SK-N-SH (cell line): Measurements from ENCODE around the gene BNC2. TPM values are rescaled to one million over a fixed set of nuclear protein-coding genes. Genes with fewer than 3 reads are reported as not detected.

Source experiments
- CTCF ChIA-PET: fragments of 300-600, 350-600 bp; formaldehyde crosslinking; extraction: SDS; loops from one replicate; lab custom pipeline; 2021; lab: Yijun Ruan, JAX
- POLR2A ChIA-PET: fragments of 350-600 bp; sonication (Branson Sonifier 250); formaldehyde crosslinking; extraction: SDS; loops from one replicate; lab custom pipeline; 2020; ENCODE audit warnings: antibody characterized with exemption, inconsistent platforms; lab: Yijun Ruan, JAX
- DNase-seq: peaks from one replicate; pipeline ENCODE4 v3.0.0; 2012
- H2AFZ ChIP-seq: fragments of 200-600 bp; sonication (generic); 2 replicates; pipeline ENCODE4 v1.8.1; 2016; ENCODE audit warnings: antibody characterized with exemption, mild to moderate bottlenecking, low read depth
- H3F3A ChIP-seq: fragments of 200-600 bp; sonication (generic); replicated peaks from 2 replicates; pipeline ENCODE3; 2016; ENCODE audit warnings: antibody characterized with exemption, mild to moderate bottlenecking; ENCODE audit not compliant: insufficient read depth
- H3K27ac ChIP-seq, 2 experiments: fragments of 200-500 bp in 1 of 2; fragments of 200-600 bp in 1 of 2; sonication (Bioruptor generic) in 1 of 2; sonication (generic), shearing (Covaris generic) in 1 of 2; 2 replicates each; pipeline versions ENCODE4 v1.5.1 to v1.6.1; 2014 to 2016; ENCODE audit warnings: low read depth in 2 of 2, inconsistent platforms in 1 of 2, low read length in 1 of 2, mild to moderate bottlenecking in 1 of 2, mixed read lengths in 1 of 2
- H3K27me3 ChIP-seq: fragments of 200-600 bp; sonication (generic), shearing (Covaris generic); 2 replicates; pipeline ENCODE4 v1.6.1; 2016; ENCODE audit warnings: mixed run types; ENCODE audit not compliant: insufficient read depth
- H3K36me3 ChIP-seq, 2 experiments: fragments of 200-500 bp in 1 of 2; fragments of 200-600 bp in 1 of 2; sonication (Bioruptor generic) in 1 of 2; sonication (generic) in 1 of 2; replicated peaks in 1 of 2; 2 replicates each; pipeline versions ENCODE3 to v1.5.1; 2014 to 2016; ENCODE audit warnings: low read length in 1 of 2, mild to moderate bottlenecking in 1 of 2; ENCODE audit not compliant: insufficient read depth in 2 of 2, control insufficient read depth in 1 of 2
- H3K4me1 ChIP-seq, 2 experiments: fragments of 200-500 bp in 1 of 2; fragments of 200-600 bp in 1 of 2; sonication (Bioruptor generic) in 1 of 2; sonication (generic), shearing (Covaris generic) in 1 of 2; 2 replicates each; pipeline versions ENCODE4 v1.5.1 to v1.6.1; 2014 to 2016; ENCODE audit warnings: low read depth in 1 of 2, low read length in 1 of 2, mixed run types in 1 of 2; ENCODE audit not compliant: insufficient read depth in 2 of 2, control insufficient read depth in 1 of 2
- H3K4me2 ChIP-seq: fragments of 200-600 bp; sonication (generic), shearing (Covaris generic); 2 replicates; pipeline ENCODE4 v1.6.1; 2017; ENCODE audit warnings: mixed run types
- H3K4me3 ChIP-seq, 2 experiments: fragments of 200-500 bp in 1 of 2; fragments of 200-600 bp in 1 of 2; sonication (Bioruptor generic) in 1 of 2; sonication (generic), shearing (Covaris generic) in 1 of 2; 2 replicates each; pipeline versions ENCODE4 v1.5.1 to v1.8.1; 2014 to 2016; ENCODE audit warnings: low read depth in 2 of 2, inconsistent platforms in 1 of 2, low read length in 1 of 2, mild to moderate bottlenecking in 1 of 2, mixed read lengths in 1 of 2, moderate library complexity in 1 of 2
- H3K79me2 ChIP-seq: fragments of 200-600 bp; sonication (generic); 2 replicates; pipeline ENCODE4 v1.8.1; 2017; ENCODE audit warnings: mild to moderate bottlenecking; ENCODE audit not compliant: insufficient read depth
- H3K9ac ChIP-seq: fragments of 200-600 bp; sonication (generic); 2 replicates; pipeline ENCODE4 v1.6.1; 2017; ENCODE audit warnings: mixed run types
- H3K9me2 ChIP-seq: fragments of 200-600 bp; sonication (generic); 2 replicates; pipeline ENCODE4 v1.6.1; 2017; ENCODE audit warnings: mixed run types
- H3K9me3 ChIP-seq: fragments of 200-600 bp; sonication (generic); 2 replicates; pipeline ENCODE4 v1.6.1; 2017; ENCODE audit warnings: mixed run types, mild to moderate bottlenecking, moderate library complexity
- H4K20me1 ChIP-seq: fragments of 200-600 bp; sonication (generic); 2 replicates; pipeline ENCODE4 v1.6.1; 2017; ENCODE audit warnings: mild to moderate bottlenecking, mixed run types; ENCODE audit not compliant: insufficient read depth
- CHD2 ChIP-seq: fragments of 150-350 bp; IDR thresholded peaks from 2 replicates; pipeline ENCODE4 v1.6.1; 2018; ENCODE audit warnings: low read length; ENCODE audit not compliant: partially characterized antibody
- ELF1 ChIP-seq: IDR thresholded peaks from 2 replicates; pipeline ENCODE4 v1.4.0; 2012
- EP300 ChIP-seq, 2 experiments: IDR thresholded peaks; 2 replicates each; pipeline versions ENCODE4 v1.4.0 to v1.6.1; 2012; ENCODE audit warnings: borderline replicate concordance in 1 of 2, low read depth in 1 of 2, low read length in 1 of 2
- EZH2phosphoT487 ChIP-seq: fragments of 200-600 bp; sonication (generic); IDR thresholded peaks from 2 replicates; pipeline ENCODE4 v1.6.1; 2017; ENCODE audit warnings: low read depth, mixed run types, mild to moderate bottlenecking, antibody characterized with exemption, moderate library complexity, borderline replicate concordance
- FOXJ3 ChIP-seq: sonication (generic); formaldehyde crosslinking; IDR thresholded peaks from 2 replicates; pipeline ENCODE4 v1.5.1; 2020; ENCODE audit warnings: mild to moderate bottlenecking, missing genetic modification reagents
- GATA2 ChIP-seq: sonication (generic); formaldehyde crosslinking; IDR thresholded peaks from 2 replicates; pipeline ENCODE4 v1.5.0; 2020; ENCODE audit warnings: mild to moderate bottlenecking, missing genetic modification reagents
- IRF3 ChIP-seq: fragments of 150-350 bp; IDR thresholded peaks from 2 replicates; pipeline ENCODE4 v1.6.1; 2016; ENCODE audit warnings: mild to moderate bottlenecking, low read depth, low read length
- MXI1 ChIP-seq: IDR thresholded peaks from 2 replicates; pipeline ENCODE4 v1.6.1; 2012; ENCODE audit warnings: mild to moderate bottlenecking, low read depth, low read length, improper control_type of control experiment
- NFIC ChIP-seq: IDR thresholded peaks from 2 replicates; pipeline ENCODE4 v1.4.0; 2012; ENCODE audit warnings: borderline replicate concordance
- NRF1 ChIP-seq: IDR thresholded peaks from 2 replicates; pipeline ENCODE4 v1.6.1; 2012; ENCODE audit warnings: low read depth, mild to moderate bottlenecking, low read length
- PBX3 ChIP-seq: IDR thresholded peaks from 2 replicates; pipeline ENCODE4; 2012
- POLR2AphosphoS5 ChIP-seq: IDR thresholded peaks from 2 replicates; pipeline ENCODE4 v1.6.1; 2012; ENCODE audit warnings: low read depth, low read length
- RAD21 ChIP-seq: IDR thresholded peaks from 2 replicates; pipeline ENCODE4 v1.6.1; 2012; ENCODE audit warnings: mild to moderate bottlenecking, low read length
- RFX5 ChIP-seq: IDR thresholded peaks from 2 replicates; pipeline ENCODE4 v1.6.1; 2012; ENCODE audit warnings: mild to moderate bottlenecking, improper control_type of control experiment, low read length
- RXRA ChIP-seq: IDR thresholded peaks from 2 replicates; pipeline ENCODE4 v1.4.0; 2012; ENCODE audit warnings: low read depth, mild to moderate bottlenecking, borderline replicate concordance
- SMC3 ChIP-seq: IDR thresholded peaks from 2 replicates; pipeline ENCODE4 v1.6.1; 2012; ENCODE audit warnings: low read depth, low read length, improper control_type of control experiment
- TAF1 ChIP-seq: IDR thresholded peaks from 2 replicates; pipeline ENCODE4 v1.6.1; 2012; ENCODE audit warnings: low read depth, mild to moderate bottlenecking, low read length, moderate library complexity, borderline replicate concordance
- TEAD4 ChIP-seq: IDR thresholded peaks from 2 replicates; pipeline ENCODE4 v1.4.0; 2012; ENCODE audit warnings: mild to moderate bottlenecking, borderline replicate concordance; ENCODE audit not compliant: insufficient read depth
- YY1 ChIP-seq: IDR thresholded peaks from 2 replicates; pipeline ENCODE4 v1.4.0; 2012; ENCODE audit warnings: low read depth, mild to moderate bottlenecking
- ZBTB33 ChIP-seq: IDR thresholded peaks from 2 replicates; pipeline ENCODE4 v1.4.0; 2012; ENCODE audit warnings: low read depth, borderline replicate concordance
- WGBS: methylation state at CpG from one replicate; pipeline ENCODE4 v1.1.6; 2017; ENCODE audit warnings: low lambda C conversion rate; 5-methylcytosine and 5-hydroxymethylcytosine counted together
- polyA plus RNA-seq, 3 experiments: library from polyadenylated mRNA; depleted of rRNA; stranded (reverse); fragments of >200 nt; gene quantifications; 2 replicates each; pipeline ENCODE4 v1.2.3, GENCODE V29; 2012

BNC2 gene
- polyA plus RNA-seq, 1 of the 3 experiments (the other 2 are of a cell fraction) = 8.8 TPM

- POLR2A ChIA-PET = no interaction called here
- 77% methylated on average over 6 of the region's 6 CpGs for WGBS
- Histone ChIP-seq H3K4me1 (peaks cover 0 to 2% of the 10 kb centered on the region in 2 experiments; a peak in 2 of 4 replicates), H3F3A (peaks cover 18% of the 10 kb centered on the region), H2AFZ (no peak overlapping the region), H3K4me2 (no peak overlapping the region), H3K27me3 (no peaks in the 10 kb centered on the region), H3K27ac (no peak overlapping the region), H3K79me2 (peaks cover 22% of the 10 kb centered on the region), H3K36me3 (no peaks in the 10 kb centered on the region), H3K9me2 (no peaks in the 10 kb centered on the region), H4K20me1 (no peaks in the 10 kb centered on the region), H3K9me3 (no peaks in the 10 kb centered on the region), H3K4me3 (no peak overlapping the region), H3K9ac (no peak overlapping the region)
- CTCF ChIA-PET = interaction anchor here (1.5 kb wide), 1 partner anchor 11 kb away, joined by 3 read pairs; no protein-coding TSS in a partner anchor
- DNase-seq = no peak
- TF ChIP-seq RAD21 (no peak), FOXJ3 (CRISPR knock-in tag) (no peak), TEAD4 (no peak), TAF1 (no peak), NFIC (no peak), RXRA (no peak), POLR2AphosphoS5 (no peak), RFX5 (no peak), EZH2phosphoT487 (no peak), ZBTB33 (no peak), PBX3 (no peak), CHD2 (no peak), SMC3 (no peak), GATA2 (CRISPR knock-in tag) (no peak), YY1 (no peak), NRF1 (no peak), IRF3 (no peak), EP300 (IDR thresholded peaks at IDR 0.05; ENCODE audit: borderline replicate concordance in 1 of 2, low read depth in 1 of 2, low read length in 1 of 2) (no peak), ELF1 (no peak), MXI1 (no peak)
These were observed 2.8 kb upstream of the BNC2 start for GRCh38 chr9:16873126-16873802.
